TTC549 (cell line): ENCODE results near the gene TCF20.

Source experiments
- FAIRE-seq: peaks from 2 replicates; lab custom pipeline; 2012; peaks lifted over from hg19 to GRCh38; lab: Jason Lieb, UNC

Gene TCF20

DNA sequence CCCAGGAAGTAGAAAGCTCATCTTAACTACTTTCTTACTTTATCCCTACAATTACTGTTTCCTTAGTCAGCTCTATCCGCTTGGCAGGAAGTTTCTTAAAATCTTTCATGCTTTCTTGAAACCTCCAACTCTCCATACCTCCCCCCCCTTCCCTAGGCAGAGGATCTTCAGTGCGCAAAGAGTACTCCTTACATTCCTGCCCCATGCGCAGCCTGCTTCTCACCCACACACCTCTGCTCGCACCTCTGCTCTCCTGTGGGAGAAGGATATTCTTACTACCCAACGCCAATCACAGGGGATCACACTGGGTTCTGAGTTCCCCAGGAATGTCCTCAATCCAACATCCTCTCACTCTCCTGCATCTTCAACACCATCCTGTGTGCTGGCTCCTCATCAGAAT is 12.3 kb downstream of the TCF20 start:
- FAIRE-seq: no peak

DNA sequence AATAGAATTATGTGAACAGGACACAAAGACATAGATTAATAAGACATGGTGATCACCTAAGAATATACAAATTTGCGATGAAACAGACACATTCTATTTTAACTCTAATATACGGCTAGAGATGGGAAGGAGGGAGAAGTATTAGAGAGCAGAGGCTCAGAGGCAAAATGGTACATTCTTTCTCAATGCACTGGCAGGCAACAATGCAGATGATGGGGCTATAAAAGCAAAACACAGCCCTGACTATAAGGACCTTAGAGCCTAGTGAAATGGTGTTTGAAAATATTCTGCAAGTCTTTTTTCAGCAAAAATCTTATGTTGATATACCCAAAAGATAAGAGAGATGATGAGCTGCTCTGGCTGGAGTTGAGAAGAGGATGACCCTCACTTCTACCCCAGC is 13.1 kb downstream of the TCF20 start:
- no peak for FAIRE-seq

DNA sequence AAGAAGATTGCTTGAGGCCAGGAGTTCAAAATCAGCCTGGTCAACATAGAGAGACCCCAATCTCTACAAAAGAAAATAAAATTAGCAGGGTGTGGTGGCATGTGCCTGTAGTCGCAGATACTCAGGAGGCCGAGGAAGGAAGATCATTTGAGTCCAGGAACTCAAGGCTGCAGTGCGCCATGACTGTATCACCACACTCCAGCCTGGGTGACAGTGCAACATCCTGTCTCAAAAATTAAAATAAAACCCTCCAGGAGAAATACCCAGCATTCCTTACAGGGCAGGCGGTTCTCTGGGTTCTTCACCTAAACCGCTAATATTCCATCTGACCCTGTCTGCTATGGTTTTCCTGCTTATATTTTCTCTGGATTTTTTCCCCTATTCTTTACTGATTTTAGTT is 13.5 kb downstream of the TCF20 start:
- no peak for FAIRE-seq

DNA sequence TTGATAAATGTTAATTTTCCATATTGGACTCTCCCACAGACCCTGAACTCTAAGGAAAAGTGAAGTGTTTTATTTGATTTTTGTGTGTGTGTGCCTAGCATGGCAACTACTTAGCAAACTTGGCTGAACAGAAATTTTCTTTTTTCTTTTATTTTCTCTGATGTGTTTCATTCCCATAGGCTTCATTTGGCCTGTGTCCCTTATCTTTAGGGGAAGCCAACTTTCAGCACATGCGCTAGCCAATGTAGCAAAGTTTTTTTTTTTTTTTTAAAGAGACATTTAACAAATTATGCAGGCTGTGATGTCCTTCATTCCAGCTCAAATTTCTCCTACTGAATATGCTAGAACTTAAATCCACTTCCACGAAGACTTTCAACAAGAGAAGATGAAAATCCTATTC is 14.2 kb downstream of the TCF20 start:
- no peak for FAIRE-seq

DNA sequence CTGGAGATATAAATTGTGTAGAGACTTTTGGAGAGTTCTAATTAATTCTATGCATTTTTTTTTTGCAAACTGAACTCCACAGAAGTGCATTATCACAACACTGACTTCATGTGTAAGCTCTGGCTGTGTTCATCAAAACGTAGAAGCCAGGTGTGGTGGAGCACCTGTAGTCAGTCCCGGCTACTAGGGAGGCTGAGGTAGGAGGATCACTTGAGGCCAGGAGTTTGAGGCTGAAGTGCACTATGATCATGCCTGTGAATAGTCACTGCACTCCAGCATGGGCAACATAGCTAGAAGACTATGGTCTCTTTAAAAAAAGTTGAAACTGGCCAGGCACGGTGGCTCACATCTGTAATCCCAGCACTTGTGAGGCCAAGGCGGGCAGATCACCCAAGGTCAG is 20.6 kb downstream of the TCF20 start:
- FAIRE-seq: no peak

DNA sequence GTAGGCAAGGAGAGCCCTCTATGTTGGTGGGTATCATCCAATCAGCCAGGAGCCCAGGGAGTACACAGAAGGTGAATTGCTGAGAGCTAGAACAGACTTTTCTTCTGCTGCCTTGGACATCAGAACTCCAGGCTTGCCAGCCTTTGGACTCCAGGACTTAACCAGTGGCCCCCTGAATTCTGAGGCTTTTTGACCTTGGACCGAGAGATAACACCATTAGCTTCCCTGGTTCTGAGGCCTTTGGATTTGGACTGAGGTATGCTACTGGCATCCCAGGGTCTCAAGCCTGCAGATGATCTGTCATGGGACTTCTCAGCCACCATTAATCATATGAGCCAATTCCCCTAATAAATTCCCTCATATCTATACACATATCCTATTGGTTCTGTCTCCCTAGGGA is 21.5 kb downstream of the TCF20 start:
- FAIRE-seq: no peak

DNA sequence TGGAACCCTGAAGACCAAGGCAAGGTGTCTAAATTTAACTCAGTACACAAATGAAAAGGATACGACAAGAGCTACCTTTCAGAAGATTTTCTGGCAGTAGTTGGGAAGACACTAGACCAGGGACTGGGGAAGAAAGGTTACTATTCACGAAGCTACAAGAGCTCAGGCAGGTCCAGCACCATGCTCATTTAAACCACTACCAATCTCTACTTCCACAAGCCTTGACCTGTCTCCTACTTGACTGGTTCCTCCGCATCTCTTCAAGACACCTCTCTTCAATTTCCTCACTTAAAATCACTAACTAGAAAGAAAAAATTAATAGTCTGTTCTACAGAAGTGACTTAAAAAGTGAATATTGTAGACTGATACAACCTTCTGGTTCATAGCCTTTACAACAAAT is 22.9 kb downstream of the TCF20 start:
- no peak for FAIRE-seq

DNA sequence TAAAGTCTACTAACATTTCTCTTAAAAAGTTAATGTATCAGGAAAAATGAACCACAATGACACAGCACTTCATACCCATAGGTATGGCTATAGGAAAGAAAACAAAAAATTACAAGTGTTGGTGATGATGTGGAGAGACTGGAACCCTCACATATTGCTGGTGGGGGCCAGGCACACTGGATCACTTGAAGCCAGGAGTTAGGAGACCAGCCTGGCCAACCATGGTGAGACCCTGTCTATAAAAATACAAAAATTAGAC is 26.7 kb downstream of the TCF20 start:
- no peak for FAIRE-seq

DNA sequence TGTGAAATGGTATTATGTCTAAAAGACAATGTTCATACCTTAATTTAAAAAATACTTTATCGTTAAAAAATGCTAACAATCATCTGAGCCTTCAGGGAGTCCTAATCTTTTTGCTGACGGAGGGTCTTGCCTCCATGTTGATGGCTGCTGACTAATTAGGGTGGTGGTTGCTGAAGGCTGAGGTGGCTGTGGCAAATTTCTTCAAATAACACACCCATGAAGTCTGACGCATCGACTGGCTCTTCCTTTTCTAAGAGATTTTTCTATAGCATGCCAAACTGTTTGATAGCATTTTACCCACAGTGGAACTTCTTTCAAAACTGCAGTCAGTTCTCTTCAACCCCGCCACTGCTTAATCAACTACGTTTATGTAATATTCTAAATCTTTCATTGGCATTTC is 33.6 kb downstream of the TCF20 start:
- no peak for FAIRE-seq

DNA sequence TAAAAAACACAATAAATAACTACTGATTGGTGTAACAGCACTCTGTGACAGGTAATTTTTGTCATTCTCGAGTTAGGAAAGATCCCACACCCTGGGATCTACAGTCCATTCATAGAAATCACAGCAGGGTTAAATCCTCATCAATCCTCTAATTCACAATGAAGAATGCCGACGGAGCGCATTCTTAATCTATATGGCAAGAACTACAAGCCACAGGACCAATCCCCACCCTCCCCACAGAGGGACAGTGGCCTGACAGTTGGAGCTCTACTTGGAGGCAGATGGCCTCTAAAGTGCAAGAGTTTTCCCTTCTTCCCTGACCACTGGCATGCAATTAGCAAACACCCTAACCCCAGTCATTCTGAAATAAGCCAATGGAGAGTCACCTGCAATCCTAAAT is 34.2 kb downstream of the TCF20 start:
- no peak for FAIRE-seq

DNA sequence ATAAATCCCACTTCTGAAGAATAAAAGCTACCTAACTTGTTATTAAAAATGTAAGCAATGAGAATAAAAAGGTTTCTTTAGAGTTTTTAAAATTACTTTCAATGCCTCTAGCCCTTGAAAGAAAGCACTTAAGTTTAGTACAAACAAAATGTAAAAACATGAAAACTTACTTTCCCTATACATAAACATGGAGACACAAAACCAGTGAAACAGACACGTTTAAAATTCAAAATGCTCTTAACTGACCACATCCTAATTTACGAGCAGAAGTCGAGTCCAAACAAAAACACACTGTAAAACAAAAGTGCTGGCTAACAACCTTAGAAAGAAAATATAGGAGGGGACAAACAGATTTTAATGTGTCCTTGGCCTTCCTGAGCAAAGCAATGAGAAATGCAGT is 36.6 kb downstream of the TCF20 start:
- FAIRE-seq: no peak

DNA sequence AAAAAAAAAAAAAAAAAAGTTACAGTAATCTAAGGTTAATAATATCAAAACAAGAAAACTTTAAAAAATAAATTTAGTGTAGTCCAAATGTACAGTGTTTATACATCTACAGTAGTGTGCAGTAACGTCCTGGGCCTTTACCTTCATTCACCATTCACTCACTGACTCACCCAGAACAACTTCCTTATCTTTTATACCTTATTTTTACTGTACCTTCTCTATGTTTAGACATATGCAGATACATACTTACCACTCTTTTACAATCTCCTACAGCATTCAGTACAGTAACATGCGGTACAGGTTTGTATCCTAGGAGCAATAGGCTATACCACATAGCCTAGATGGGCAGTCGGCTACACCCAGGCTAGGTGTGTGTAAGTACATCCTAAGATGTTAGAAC is 38.5 kb downstream of the TCF20 start:
- FAIRE-seq: no peak

DNA sequence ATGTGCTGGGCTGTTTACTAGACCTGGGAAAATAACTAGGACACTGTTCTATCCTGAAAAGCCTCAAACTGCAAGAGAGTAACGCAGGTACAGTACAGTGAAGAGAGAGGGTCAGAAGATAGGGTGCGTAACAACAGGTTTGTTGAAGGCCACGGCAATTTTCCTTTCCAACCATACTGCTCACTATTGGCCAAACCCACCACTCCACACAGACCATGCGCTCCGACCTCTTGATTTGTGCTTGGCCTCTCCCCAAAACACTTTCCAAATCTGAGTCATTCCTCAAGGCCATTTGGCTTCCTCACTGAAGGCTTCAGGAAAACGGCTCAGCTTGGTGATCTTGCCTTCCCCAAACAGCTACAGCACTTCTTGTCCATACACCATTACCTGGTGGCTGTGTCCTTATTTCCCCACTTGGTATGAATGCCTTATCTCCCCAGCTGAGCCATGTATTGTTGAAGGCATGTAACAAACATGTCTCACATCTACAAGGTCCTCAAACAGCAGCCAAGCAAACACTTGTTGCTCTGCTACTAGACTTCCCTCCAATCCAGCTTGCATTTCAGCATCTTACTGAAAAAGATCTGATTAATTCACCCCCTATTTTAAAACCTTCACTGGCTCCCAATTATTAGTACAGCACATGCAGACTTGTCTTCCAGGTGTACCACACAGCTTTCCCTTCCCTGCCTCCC is 40.9 kb downstream of the TCF20 start:
- no peak for FAIRE-seq

DNA sequence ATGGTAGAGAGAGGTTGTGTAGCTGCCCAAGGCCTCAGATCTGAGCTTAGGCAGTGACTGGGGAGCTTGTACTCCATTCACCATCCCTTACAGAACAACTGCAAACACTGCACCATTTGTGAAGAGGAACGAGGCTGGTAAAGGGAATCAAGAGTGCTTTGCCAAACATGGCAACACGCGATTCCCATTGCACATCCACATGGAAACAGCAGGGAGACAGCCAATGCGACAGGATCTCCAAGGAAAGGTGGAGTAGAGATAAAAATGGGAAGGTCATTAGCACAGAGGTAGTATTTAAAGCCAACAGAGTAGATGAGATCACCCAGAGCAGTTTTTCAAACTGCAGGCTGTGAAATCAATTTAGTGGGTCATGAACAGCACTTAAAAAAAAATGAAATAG is 42.0 kb downstream of the TCF20 start:
- FAIRE-seq: no peak

DNA sequence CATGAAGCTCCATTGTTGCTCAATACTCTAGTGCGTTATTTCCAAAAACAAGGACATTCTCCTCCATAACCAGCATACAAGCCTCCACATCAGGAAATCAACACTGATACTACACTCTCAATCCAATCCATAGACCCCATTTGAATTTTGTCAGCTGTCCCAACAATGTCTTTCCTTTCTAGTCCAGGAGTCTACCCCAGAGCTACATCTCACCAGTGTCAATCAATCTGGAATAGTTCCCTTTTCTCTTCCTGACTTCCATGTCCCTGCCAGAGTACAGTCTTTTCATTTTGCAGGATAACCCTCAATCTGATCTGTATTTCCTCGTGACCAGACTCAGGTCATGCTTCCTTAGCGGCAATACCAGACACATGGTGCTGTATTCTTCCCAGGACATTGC is 43.0 kb downstream of the TCF20 start:
- no peak for FAIRE-seq

DNA sequence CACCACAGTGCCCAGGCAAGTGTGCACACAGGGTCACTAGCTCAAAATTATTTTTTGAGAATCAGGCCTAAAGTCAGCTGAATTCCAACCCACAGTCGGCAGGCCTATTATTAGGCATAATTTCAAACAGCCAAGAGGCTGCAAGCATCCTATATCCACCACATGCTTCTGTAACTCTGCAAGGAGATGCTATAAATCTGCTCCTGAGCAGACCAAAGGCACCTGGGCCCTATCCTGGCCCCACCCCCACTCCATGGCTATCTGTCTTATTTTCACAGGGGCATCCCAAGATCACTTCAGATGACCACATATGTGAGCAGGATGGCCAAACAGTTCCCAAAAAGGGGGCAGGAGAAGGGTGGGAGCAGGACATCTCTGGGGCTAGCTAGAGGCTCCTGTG is 44.6 kb downstream of the TCF20 start:
- no peak for FAIRE-seq

DNA sequence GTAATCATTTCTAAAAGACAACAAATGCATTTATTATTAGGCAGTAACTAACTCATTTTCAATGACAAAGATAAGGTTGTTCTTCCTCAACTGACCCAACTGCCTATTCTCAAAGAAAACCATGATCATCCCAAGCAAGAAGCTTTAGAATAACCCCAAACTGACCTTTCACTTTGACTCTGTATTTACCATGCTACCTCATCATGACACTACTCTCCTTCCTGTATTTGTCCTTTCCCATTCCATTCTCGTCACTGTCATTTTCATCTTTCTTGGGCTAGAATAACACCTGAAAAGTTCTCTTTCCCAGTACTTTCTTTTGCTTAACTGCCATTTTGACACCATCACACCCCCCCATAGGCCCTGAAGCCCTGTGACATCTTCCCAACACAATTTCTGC is 48.3 kb downstream of the TCF20 start:
- no peak for FAIRE-seq
